ENCODE results near the gene CATSPER3. TPM values are rescaled to one million over a fixed set of nuclear protein-coding genes. Genes with fewer than 3 reads are reported as not detected.

The CATSPER3 gene
- total and polyA plus RNA-seq, 2 of the 8 experiments (the other 6 are each of a cell fraction or from before 2014, with no cell fraction given), result 0.62 TPM; not detected in 1

GRCh38 chr5:134975843-134976242 is 8.1 kb downstream of the CATSPER3 start:
- ChIA-PET POLR2A (ENCODE audit: partially characterized antibody) (interaction anchor here (1.5 kb wide), 1 partner anchor 13 kb away, joined by 4 read pairs; no protein-coding TSS in a partner anchor), CTCF (ENCODE audit: partially characterized antibody) (no interaction called here)
- TF ChIP-seq EZH2 (IDR thresholded peaks at IDR 0.05; ENCODE audit: low read depth, low read length, severe bottlenecking) (no peak), FOSL1 (IDR thresholded peaks at IDR 0.05; ENCODE audit: insufficient read depth, low read depth, low read length) (no peak), RAD21 (IDR thresholded peaks at IDR 0.05 in 1 of 2, conservative IDR thresholded peaks at IDR 0.05 in 1 of 2; ENCODE audit: low read depth in 2 of 2, low read length in 2 of 2) (no peak), CREB1 (IDR thresholded peaks at IDR 0.05) (no peak), CTCF (IDR thresholded peaks at IDR 0.05; ENCODE audit: control extremely low read depth in 1 of 3, insufficient read depth in 1 of 3, low read depth in 1 of 3, low read length in 3 of 3) (no peak), TAF1 (IDR thresholded peaks at IDR 0.05; ENCODE audit: low read depth, low read length) (no peak), RFX5 (IDR thresholded peaks at IDR 0.05; ENCODE audit: borderline replicate concordance, low read depth, low read length) (no peak)
- H3K18ac ChIP-seq (ENCODE audit: extremely low read depth, low read length), result no peak overlapping the region
- no peak for DNase-seq (ENCODE audit: low read depth in 1 of 2, low spot score in 2 of 2)
- H3K79me2 ChIP-seq (ENCODE audit: control insufficient read depth in 1 of 2, insufficient read depth in 2 of 2, low read length in 2 of 2), result no peaks in the 10 kb centered on the region
- H2BK5ac ChIP-seq (ENCODE audit: low read depth, low read length), result no peak overlapping the region
- no peak overlapping the region for H2AK5ac ChIP-seq (ENCODE audit: low read depth, low read length)
- H3K27me3 ChIP-seq (replicated peaks in 1 of 4; ENCODE audit: control insufficient read depth in 3 of 4, extremely low read depth in 1 of 4, insufficient read depth in 3 of 4, low read length in 3 of 4), result no peaks in the 10 kb centered on the region
- H2BK15ac ChIP-seq (ENCODE audit: low read length), result no peak overlapping the region
- H2BK12ac ChIP-seq (ENCODE audit: low read depth, low read length), result no peak overlapping the region
- H4K5ac ChIP-seq (ENCODE audit: insufficient read length, low read depth, low read length), result no peak overlapping the region
- no peak overlapping the region for H2BK20ac ChIP-seq (ENCODE audit: low read length)
- H3K27ac ChIP-seq (ENCODE audit: low read depth, low read length), result no peak overlapping the region
- H3K4ac ChIP-seq (replicated peaks; ENCODE audit: insufficient read length, low read depth, low read length), result no peak overlapping the region
- H3K36me3 ChIP-seq (ENCODE audit: control insufficient read depth in 2 of 4, insufficient read depth in 4 of 4, low read length in 3 of 4), result peaks cover 0 to 8% (median 0%) of the 10 kb centered on the region in 4 experiments; a peak in 2 of 8 replicates
- no peak overlapping the region for H3K14ac ChIP-seq (ENCODE audit: insufficient read length)
- no peak overlapping the region for H3K9ac ChIP-seq (replicated peaks in 1 of 4; ENCODE audit: extremely low read depth in 1 of 4, low read depth in 3 of 4, low read length in 3 of 4)
- no peak overlapping the region for H3K23ac ChIP-seq (ENCODE audit: insufficient read length)
- H3K56ac ChIP-seq (replicated peaks; ENCODE audit: insufficient read length, low read depth, low read length), result no peak overlapping the region
- no peaks in the 10 kb centered on the region for H3K23me2 ChIP-seq (ENCODE audit: low read depth, low read length)
- no peak overlapping the region for H2BK120ac ChIP-seq (replicated peaks; ENCODE audit: low read depth, low read length)
- H4K20me1 ChIP-seq (replicated peaks in 1 of 2; ENCODE audit: control insufficient read depth in 1 of 2, insufficient read depth in 2 of 2, low read length in 2 of 2), result no peaks in the 10 kb centered on the region
- no peak overlapping the region for H4K91ac ChIP-seq (replicated peaks; ENCODE audit: insufficient read length, low read length)
- FAIRE-seq, result no peak
- no peak overlapping the region for H3K4me3 ChIP-seq (ENCODE audit: extremely low read depth in 1 of 4, insufficient read depth in 2 of 4, low read depth in 3 of 4, low read length in 4 of 4)
- no peak overlapping the region for H4K8ac ChIP-seq (ENCODE audit: extremely low read depth, insufficient read depth, low read length)
- H3K79me1 ChIP-seq (ENCODE audit: low read depth, low read length), result no peaks in the 10 kb centered on the region
- no peaks in the 10 kb centered on the region for H3K4me1 ChIP-seq (replicated peaks in 1 of 4; ENCODE audit: control insufficient read depth in 3 of 4, insufficient read depth in 4 of 4, low read length in 3 of 4)
- no peak overlapping the region for H3K4me2 ChIP-seq (ENCODE audit: insufficient read depth in 1 of 2, low read depth in 2 of 2, low read length in 2 of 2)
- H3K9me3 ChIP-seq (ENCODE audit: insufficient read depth in 2 of 2, low read depth in 1 of 2, low read length in 1 of 2), result peaks cover 24 to 26% of the 10 kb centered on the region in 2 experiments
- no peak overlapping the region for H2AFZ ChIP-seq (ENCODE audit: low read length)
